Endothelial cell of umbilical vein (primary cell): ENCODE results near the gene SCAMP1. TPM values are rescaled to one million over a fixed set of nuclear protein-coding genes. Genes with fewer than 3 reads are reported as not detected.

Source experiments
- BruUV-seq: library from RNA; stranded (reverse); fragments of 400-500 nt; replicated peaks from 2 replicates; lab custom pipeline; 2021; lab: Mats Ljungman, UMichigan
- CTCF ChIA-PET: fragments of 300-600, 350-600 bp; sonication (Branson Sonifier 250); formaldehyde crosslinking; loops from one replicate; lab custom pipeline; 2021; ENCODE audit warnings: antibody characterized with exemption, inconsistent platforms; lab: Charles Lee
- POLR2A ChIA-PET: fragments of 300-600, 350-600 bp; sonication (Branson Sonifier 250); formaldehyde crosslinking; loops from one replicate; lab custom pipeline; 2021; ENCODE audit warnings: antibody characterized with exemption, inconsistent platforms; lab: Charles Lee
- DNase-seq: peaks from one replicate; pipeline ENCODE4 v3.0.0-alpha.2; 2011; ENCODE audit warnings: low read depth, low spot score
- FAIRE-seq: peaks from 2 replicates; lab custom pipeline; 2011; peaks lifted over from hg19 to GRCh38; lab: Jason Lieb, UNC
- H2AFZ ChIP-seq: 2 replicates; pipeline ENCODE4 v1.6.0; 2012; ENCODE audit warnings: low read depth, low read length, control low read depth, inconsistent platforms
- H3K27ac ChIP-seq: 2 replicates; pipeline ENCODE4 v1.5.1; 2011; ENCODE audit warnings: low read depth, mild to moderate bottlenecking, control low read depth, low read length, moderate library complexity; ENCODE audit not compliant: insufficient read depth
- H3K27me3 ChIP-seq, 2 experiments: 2 replicates each; pipeline versions ENCODE4 v1.6.0 to v1.6.1; 2011; ENCODE audit warnings: low read length in 2 of 2, mixed read lengths in 1 of 2; ENCODE audit not compliant: control insufficient read depth in 2 of 2, insufficient read depth in 2 of 2
- H3K36me3 ChIP-seq, 2 experiments: 2 replicates in 1 of 2; 3 replicates in 1 of 2; pipeline ENCODE4 v1.5.1; 2011; ENCODE audit warnings: low read length in 2 of 2, mild to moderate bottlenecking in 1 of 2, moderate library complexity in 1 of 2; ENCODE audit not compliant: control insufficient read depth in 2 of 2, insufficient read depth in 2 of 2; ENCODE audit errors: extremely low read depth in 1 of 2
- H3K4me1 ChIP-seq: 3 replicates; pipeline ENCODE4 v1.5.1; 2011; ENCODE audit warnings: mild to moderate bottlenecking, low read length; ENCODE audit not compliant: control insufficient read depth, insufficient read depth; ENCODE audit errors: extremely low read depth
- H3K4me2 ChIP-seq: 2 replicates; pipeline ENCODE4 v1.6.1; 2011; ENCODE audit warnings: low read length, control low read depth, mixed read lengths; ENCODE audit not compliant: insufficient read depth
- H3K4me3 ChIP-seq, 3 experiments: fragments of 200-600 bp in 1 of 3; sonication (generic), shearing (Covaris generic) in 1 of 3; replicated peaks in 1 of 3; 2 replicates each; pipeline ENCODE4 v1.5.1; 2011 to 2016; ENCODE audit warnings: control low read depth in 3 of 3, low read length in 3 of 3, mild to moderate bottlenecking in 2 of 3, inconsistent platforms in 1 of 3, low read depth in 1 of 3, moderate library complexity in 1 of 3; ENCODE audit not compliant: insufficient read depth in 1 of 3
- H3K79me2 ChIP-seq: 2 replicates; pipeline ENCODE4 v1.6.0; 2012; ENCODE audit warnings: low read length, inconsistent platforms; ENCODE audit not compliant: control insufficient read depth, insufficient read depth
- H3K9ac ChIP-seq: replicated peaks from 2 replicates; pipeline ENCODE3; 2011; ENCODE audit warnings: low read length, control low read depth; ENCODE audit not compliant: insufficient read depth; ENCODE audit errors: extremely low read depth
- H3K9me1 ChIP-seq: replicated peaks from 3 replicates; pipeline ENCODE4 v1.6.0; 2011; ENCODE audit warnings: mild to moderate bottlenecking, low read length; ENCODE audit not compliant: control insufficient read depth, insufficient read depth; ENCODE audit errors: extremely low read depth
- H3K9me3 ChIP-seq: replicated peaks from 2 replicates; pipeline ENCODE4 v1.5.1; 2012; ENCODE audit warnings: low read length, inconsistent platforms; ENCODE audit not compliant: control insufficient read depth, insufficient read depth
- H4K20me1 ChIP-seq: replicated peaks from 2 replicates; pipeline ENCODE3; 2011; ENCODE audit warnings: mild to moderate bottlenecking, low read length; ENCODE audit not compliant: control insufficient read depth, insufficient read depth; ENCODE audit errors: extremely low read depth
- EZH2 ChIP-seq: IDR thresholded peaks from 2 replicates; pipeline ENCODE4 v1.6.1; 2012; ENCODE audit warnings: borderline replicate concordance, low read depth, mild to moderate bottlenecking, moderate library complexity, low read length, inconsistent platforms; ENCODE audit not compliant: severe bottlenecking
- FOS ChIP-seq: IDR thresholded peaks from 2 replicates; pipeline ENCODE4 v1.6.1; 2011; ENCODE audit warnings: mild to moderate bottlenecking, low read length, moderate library complexity, borderline replicate concordance; ENCODE audit not compliant: insufficient read depth
- GATA2 ChIP-seq: IDR thresholded peaks from 2 replicates; pipeline ENCODE4 v1.7.0; 2011; ENCODE audit warnings: low read depth, mild to moderate bottlenecking, moderate library complexity, mixed read lengths, low read length; ENCODE audit not compliant: insufficient read length, insufficient read depth
- JUN ChIP-seq: IDR thresholded peaks from 2 replicates; pipeline ENCODE4 v1.6.1; 2011; ENCODE audit warnings: borderline replicate concordance, low read depth; ENCODE audit not compliant: insufficient read length, insufficient read depth
- MYC ChIP-seq: IDR thresholded peaks from one replicate; pipeline ENCODE4 v1.6.1; 2011; ENCODE audit warnings: mild to moderate bottlenecking, low read depth, low read length
- POLR2A ChIP-seq: IDR thresholded peaks from 2 replicates; pipeline ENCODE4 v1.6.1; 2012; ENCODE audit warnings: low read depth, mild to moderate bottlenecking, control low read depth, low read length
- POLR2AphosphoS5 ChIP-seq: IDR thresholded peaks from 2 replicates; pipeline ENCODE4 v1.6.1; 2012; ENCODE audit warnings: low read depth, mild to moderate bottlenecking, control low read depth, low read length, moderate library complexity; ENCODE audit not compliant: insufficient read depth
- dilution Hi-C: fragments of 300-500 bp; cut with MboI; formaldehyde crosslinking; loops from one replicate; pipeline ENCODE4 v1.15.0; 2019; ENCODE audit warnings: low sequenced_read_pairs; ENCODE audit not compliant: extremely low pct_ligation_motif_present
- intact Hi-C: fragments of 100-400 bp; cut with micrococcal nuclease; formaldehyde crosslinking; loops from one replicate; pipeline ENCODE4 v1.10.0; 2022
- polyA plus RNA-seq, 4 experiments: library from polyadenylated mRNA; depleted of rRNA in 3 of 4; stranded (reverse) in 3 of 4; unstranded in 1 of 4; fragments of >200 nt; gene quantifications; 2 replicates each; pipeline versions ENCODE4 v1.2.1 to v1.2.3, GENCODE V29; 2011 to 2012; ENCODE audit warnings: missing spikeins in 1 of 4
- total RNA-seq: library from RNA; stranded (reverse); gene quantifications from 2 replicates; pipeline ENCODE4 v1.2.3, GENCODE V29; 2021
- TF ChIP-seq, protein P1 (sequence below): IDR thresholded peaks from 2 replicates; pipeline ENCODE4 v1.6.1; 2011; ENCODE audit not compliant: insufficient read depth, insufficient read length
- TF ChIP-seq, protein P2 (sequence below), 2 donors: IDR thresholded peaks; 1 replicate in 1 of 2; 2 replicates in 1 of 2; pipeline ENCODE4 v1.5.1; 2011; ENCODE audit warnings: low read length in 2 of 2, mild to moderate bottlenecking in 2 of 2, moderate library complexity in 2 of 2, control low read depth in 1 of 2, inconsistent platforms in 1 of 2, low read depth in 1 of 2; ENCODE audit not compliant: insufficient read depth in 1 of 2; ENCODE audit errors: extremely low read depth in 1 of 2

Gene SCAMP1
- total and polyA plus RNA-seq, 2 donors (not counting 3 experiments of a cell fraction or from before 2014, with no cell fraction given): 13.7 to 29.0 TPM

DNA sequence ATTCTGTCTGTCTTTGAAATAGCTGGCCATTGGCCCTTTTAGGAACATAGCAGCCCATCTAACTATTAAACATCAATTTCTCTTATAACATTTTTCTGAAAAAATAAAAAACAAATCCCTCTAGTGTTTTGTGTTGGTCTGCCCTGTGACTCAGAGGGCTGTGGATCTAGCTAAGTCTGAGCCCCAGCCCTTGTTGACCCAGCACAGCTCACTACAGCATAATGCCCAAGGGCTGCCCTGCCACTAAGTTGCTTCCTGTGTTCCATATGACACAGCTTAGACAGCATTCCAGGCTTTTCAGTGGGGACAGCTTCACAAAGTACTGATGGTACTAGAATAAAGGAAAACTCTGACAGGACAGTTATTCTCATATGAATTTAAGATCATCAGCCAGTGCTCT is 136.0 kb downstream of the SCAMP1 start:
- Histone ChIP-seq H3K9ac (no peak overlapping the region), H2AFZ (no peak overlapping the region), H3K79me2 (peaks cover 16% of the 10 kb centered on the region), H3K9me3 (no peaks in the 10 kb centered on the region), H3K4me1 (peaks cover 16% of the 10 kb centered on the region), H3K36me3 (no peaks in the 10 kb centered on the region), H3K27ac (peak overlapping the region; percentile 33), H3K9me1 (no peaks in the 10 kb centered on the region), H3K27me3 (no peaks in the 10 kb centered on the region), H4K20me1 (no peaks in the 10 kb centered on the region), H3K4me3 (no peak overlapping the region), H3K4me2 (no peak overlapping the region)
- ChIA-PET POLR2A (interaction anchor here (1.0 kb wide), 1 partner anchor 9 kb away, joined by 4 read pairs; no protein-coding TSS in a partner anchor), CTCF (interaction anchor here (0.7 to 2.7 kb wide), 5 partner anchors 9 to 37 kb away, joined by 3 to 16 read pairs (median 4); no protein-coding TSS in a partner anchor)
- dilution Hi-C loops: no loop called here
- TF ChIP-seq, protein P1, sequence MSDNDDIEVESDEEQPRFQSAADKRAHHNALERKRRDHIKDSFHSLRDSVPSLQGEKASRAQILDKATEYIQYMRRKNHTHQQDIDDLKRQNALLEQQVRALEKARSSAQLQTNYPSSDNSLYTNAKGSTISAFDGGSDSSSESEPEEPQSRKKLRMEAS: no peak
- TF ChIP-seq POLR2A (no peak), GATA2 (no peak), JUN (no peak), POLR2AphosphoS5 (no peak), MYC (no peak), FOS (peak; percentile 38), EZH2 (no peak)
- TF ChIP-seq, protein P2, sequence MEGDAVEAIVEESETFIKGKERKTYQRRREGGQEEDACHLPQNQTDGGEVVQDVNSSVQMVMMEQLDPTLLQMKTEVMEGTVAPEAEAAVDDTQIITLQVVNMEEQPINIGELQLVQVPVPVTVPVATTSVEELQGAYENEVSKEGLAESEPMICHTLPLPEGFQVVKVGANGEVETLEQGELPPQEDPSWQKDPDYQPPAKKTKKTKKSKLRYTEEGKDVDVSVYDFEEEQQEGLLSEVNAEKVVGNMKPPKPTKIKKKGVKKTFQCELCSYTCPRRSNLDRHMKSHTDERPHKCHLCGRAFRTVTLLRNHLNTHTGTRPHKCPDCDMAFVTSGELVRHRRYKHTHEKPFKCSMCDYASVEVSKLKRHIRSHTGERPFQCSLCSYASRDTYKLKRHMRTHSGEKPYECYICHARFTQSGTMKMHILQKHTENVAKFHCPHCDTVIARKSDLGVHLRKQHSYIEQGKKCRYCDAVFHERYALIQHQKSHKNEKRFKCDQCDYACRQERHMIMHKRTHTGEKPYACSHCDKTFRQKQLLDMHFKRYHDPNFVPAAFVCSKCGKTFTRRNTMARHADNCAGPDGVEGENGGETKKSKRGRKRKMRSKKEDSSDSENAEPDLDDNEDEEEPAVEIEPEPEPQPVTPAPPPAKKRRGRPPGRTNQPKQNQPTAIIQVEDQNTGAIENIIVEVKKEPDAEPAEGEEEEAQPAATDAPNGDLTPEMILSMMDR (IDR thresholded peaks at IDR 0.05; ENCODE audit: extremely low read depth in 1 of 2, insufficient read depth in 1 of 2, low read depth in 1 of 2, low read length in 2 of 2): no peak
- peak; percentile 82 for FAIRE-seq
- DNase-seq: peak; percentile 73
- intact Hi-C loops: no loop called here
- BruUV-seq: no TSS peak
